HCT116 (cell line): ENCODE results near the gene USP43.

Experiments used
- ATF3 ChIP-seq: IDR thresholded peaks from 2 replicates; pipeline ENCODE4 v1.6.1; 2012
- CEBPB ChIP-seq: IDR thresholded peaks from 2 replicates; pipeline ENCODE4 v1.6.1; 2012; ENCODE audit warnings: low read depth
- CTCF ChIP-seq, 3 experiments: fragments of 200-600 bp in 1 of 3; sonication (generic) in 1 of 3; IDR thresholded peaks in 2 of 3; conservative IDR thresholded peaks in 1 of 3; 2 replicates each; pipeline ENCODE4 v1.5.1; 2012 to 2017; ENCODE audit warnings: low read depth in 2 of 3, low read length in 2 of 3, antibody characterized with exemption in 1 of 3, borderline replicate concordance in 1 of 3, control low read depth in 1 of 3, mild to moderate bottlenecking in 1 of 3, mixed read lengths in 1 of 3, mixed run types in 1 of 3, moderate library complexity in 1 of 3; ENCODE audit not compliant: insufficient read depth in 1 of 3
- EZH2 ChIP-seq: fragments of 200-600 bp; sonication (generic); IDR thresholded peaks from 2 replicates; pipeline ENCODE4 v1.6.1; 2017; ENCODE audit warnings: antibody characterized with exemption, mixed run types
- JUND ChIP-seq: IDR thresholded peaks from 2 replicates; pipeline ENCODE4 v1.6.1; 2012
- POLR2A ChIP-seq: IDR thresholded peaks from 2 replicates; pipeline ENCODE4 v1.7.0; 2011; ENCODE audit warnings: borderline replicate concordance; ENCODE audit not compliant: insufficient read depth, insufficient read length; ENCODE audit errors: extremely low read depth
- REST ChIP-seq: IDR thresholded peaks from 2 replicates; pipeline ENCODE4 v1.6.1; 2012; ENCODE audit warnings: low read depth
- SIN3A ChIP-seq: IDR thresholded peaks from 2 replicates; pipeline ENCODE4 v1.6.1; 2012; ENCODE audit warnings: low read depth
- SP1 ChIP-seq: IDR thresholded peaks from 2 replicates; pipeline ENCODE4 v1.6.1; 2012; ENCODE audit warnings: low read depth
- YY1 ChIP-seq: IDR thresholded peaks from 2 replicates; pipeline ENCODE4 v1.6.1; 2011; ENCODE audit warnings: low read length, low read depth, moderate library complexity, mild to moderate bottlenecking; ENCODE audit not compliant: insufficient replicate concordance; ENCODE audit errors: extremely low read depth
- ZFX ChIP-seq: fragments of 450-650 bp; IDR thresholded peaks from 2 replicates; pipeline ENCODE4 v1.6.1; 2017

GRCh38 chr17:9725575-9725974 is 80.3 kb downstream of the USP43 start:
- TF ChIP-seq CTCF (IDR thresholded peaks at IDR 0.05 in 2 of 3, conservative IDR thresholded peaks at IDR 0.05 in 1 of 3; ENCODE audit: borderline replicate concordance in 1 of 3, insufficient read depth in 1 of 3, low read depth in 2 of 3, low read length in 2 of 3) (no peak), REST (no peak), POLR2A (no peak), YY1 (no peak), SP1 (no peak), ZFX (no peak), JUND (no peak), ATF3 (no peak), SIN3A (no peak), CEBPB (no peak), EZH2 (no peak)
